ENCODE data around the gene NPDC1.
A peak's percentile ranks its signal among the peaks of the same experiment; 100 is the strongest.
"Not testable (repeated sequence)": the region's sequence is repeated elsewhere in the genome, so short reads cannot be mapped to it uniquely, and the experiment has no call there.

NPDC1 gene

GRCh38 chr9:137038916-137039315 lies 7.1 kb downstream of the NPDC1 start:
- no peak for ATAC-seq

- ATAC-seq: no peak
Measured at GRCh38 chr9:137037483-137037882, 8.5 kb downstream of the NPDC1 start.

GRCh38 chr9:137037035-137037434 lies 8.9 kb downstream of the NPDC1 start:
- no peak for ATAC-seq

- ATAC-seq: no peak
Measured at GRCh38 chr9:137035937-137036336, 10.0 kb downstream of the NPDC1 start.

- ATAC-seq: no peak
Measured at GRCh38 chr9:137035507-137035834, 10.5 kb downstream of the NPDC1 start.

GRCh38 chr9:137034709-137035506 lies 11.1 kb downstream of the NPDC1 start:
- peak; percentile 74 to 82 for ATAC-seq

- no peak for ATAC-seq
Measured at GRCh38 chr9:137034039-137034708, 11.8 kb downstream of the NPDC1 start.

GRCh38 chr9:137033481-137033880 lies 12.5 kb downstream of the NPDC1 start:
- not testable (repeated sequence) for ATAC-seq

GRCh38 chr9:137032858-137033257 lies 13.1 kb downstream of the NPDC1 start:
- no peak for ATAC-seq

GRCh38 chr9:137031904-137032640 lies 13.9 kb downstream of the NPDC1 start, which contains the start of gene FUT7:
TSS of gene FUT7 (minus strand) at chr9:137032088. CDS start at chr9:137031991, 97 bp downstream.
- ATAC-seq: peak; percentile 5 to 32

GRCh38 chr9:137030538-137031527 lies 15.1 kb downstream of the NPDC1 start:
- ATAC-seq: peak in 1 of 2 donors; percentile 2

GRCh38 chr9:137030006-137030405 lies 16.0 kb downstream of the NPDC1 start:
- ATAC-seq: no peak

GRCh38 chr9:137029058-137029936 lies 16.7 kb downstream of the NPDC1 start:
- peak; percentile 36 to 39 for ATAC-seq

GRCh38 chr9:137028263-137029057 lies 17.5 kb downstream of the NPDC1 start:
- peak; percentile 42 to 62 for ATAC-seq

GRCh38 chr9:137027369-137028262 lies 18.4 kb downstream of the NPDC1 start, which contains the start of gene ABCA2:
TSS of gene ABCA2 (minus strand) at chr9:137028237. CDS start at chr9:137028140, 97 bp downstream.
- ATAC-seq: no peak

- no peak for ATAC-seq
Measured at GRCh38 chr9:137026828-137027227, 19.1 kb downstream of the NPDC1 start.

GRCh38 chr9:137026384-137026783 lies 19.6 kb downstream of the NPDC1 start:
- ATAC-seq: no peak

GRCh38 chr9:137025517-137025966 lies 20.4 kb downstream of the NPDC1 start:
- no peak for ATAC-seq

- ATAC-seq: no peak
Measured at GRCh38 chr9:137023583-137023991, 22.4 kb downstream of the NPDC1 start.

All from activated CD4-positive, CD25-positive, alpha-beta regulatory T cell treated with anti-CD3 and anti-CD28 coated beads, Interleukin-2, amount 50 U/mL, for 24 hours (primary cell).